Lower leg skin (tissue), 4 donors: ENCODE results near the gene JMJD1C. TPM values are rescaled to one million over a fixed set of nuclear protein-coding genes. Genes with fewer than 3 reads are reported as not detected.

ENCODE experiments used
- DNase-seq, 2 donors: peaks; one replicate each; pipeline ENCODE4 v3.0.0-alpha.2; 2019; ENCODE audit warnings: low spot score in 2 of 2
- H3K4me3 ChIP-seq: fragments of 200-600 bp; sonication (generic); 2 replicates; pipeline ENCODE4 v1.5.1; 2017; ENCODE audit warnings: mild to moderate bottlenecking, low read depth; ENCODE audit not compliant: poor library complexity, severe bottlenecking
- POLR2A ChIP-seq, 2 donors: fragments of 450-650 bp; IDR thresholded peaks; one replicate each; pipeline ENCODE4 v1.6.1; 2016 to 2017; ENCODE audit warnings: antibody characterized with exemption in 2 of 2, mild to moderate bottlenecking in 1 of 2, moderate library complexity in 1 of 2
- WGBS, 2 donors: methylation state at CpG; one replicate each; pipeline ENCODE4 v1.1.5; 2018; 5-methylcytosine and 5-hydroxymethylcytosine counted together
- intact Hi-C: fragments of 100-400 bp; cut with DNase I; formaldehyde crosslinking; loops from one replicate; pipeline ENCODE4 v1.15.0; 2023; ENCODE audit warnings: low total_unique reads
- total RNA-seq, 4 donors: library from RNA; depleted of rRNA; stranded (reverse); fragments of >200 nt; gene quantifications; one replicate each; pipeline ENCODE4 v1.1.0, GENCODE V29; 2016
- TF ChIP-seq, protein P1 (sequence below), 3 donors: fragments of 450-650 bp; IDR thresholded peaks; one replicate each; pipeline ENCODE4 v1.5.1; 2016; ENCODE audit warnings: antibody characterized with exemption in 3 of 3, mild to moderate bottlenecking in 3 of 3, moderate library complexity in 2 of 3

Gene JMJD1C
- total RNA-seq, 4 donors from 2014 or later = 82.0 to 92.5 (median 84.9) TPM

DNA sequence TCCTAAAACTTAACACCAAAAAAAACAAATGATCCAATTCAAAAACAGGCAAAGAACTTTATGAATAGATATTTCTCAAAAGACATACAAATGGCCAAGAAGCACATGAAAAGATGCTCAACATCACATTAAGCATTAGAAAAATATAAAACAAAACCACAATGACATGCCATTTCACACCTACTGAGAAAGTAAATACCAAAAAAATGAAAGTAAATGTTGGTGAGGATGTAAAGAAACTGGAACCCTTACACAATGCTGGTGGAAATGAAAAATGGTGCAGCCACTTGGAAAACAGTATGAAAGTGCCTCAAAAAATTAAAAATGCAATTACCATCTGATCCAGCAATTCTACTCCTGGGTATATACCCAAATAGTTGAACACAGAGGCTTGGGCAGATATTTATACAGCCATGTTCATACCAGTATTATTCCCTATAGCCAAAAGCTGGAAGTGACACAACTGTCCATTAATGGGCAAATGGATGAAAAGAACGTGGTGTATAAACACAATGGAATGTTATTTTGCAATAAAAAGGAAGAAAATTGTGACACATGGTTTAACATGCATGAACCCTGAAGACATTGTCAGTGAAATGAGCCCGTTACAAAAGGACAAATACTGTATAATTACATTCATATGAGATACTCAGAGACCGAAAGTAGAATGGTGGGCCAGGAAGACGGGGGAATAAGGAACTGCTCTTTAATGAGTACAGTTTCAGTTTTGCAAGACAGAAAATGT lies 89.0 kb downstream of the JMJD1C start:
- 58 to 69% methylated on average over 4 of the region's 4 CpGs for WGBS, 2 donors
- no peak overlapping the region for H3K4me3 ChIP-seq
- TF ChIP-seq, protein P1, sequence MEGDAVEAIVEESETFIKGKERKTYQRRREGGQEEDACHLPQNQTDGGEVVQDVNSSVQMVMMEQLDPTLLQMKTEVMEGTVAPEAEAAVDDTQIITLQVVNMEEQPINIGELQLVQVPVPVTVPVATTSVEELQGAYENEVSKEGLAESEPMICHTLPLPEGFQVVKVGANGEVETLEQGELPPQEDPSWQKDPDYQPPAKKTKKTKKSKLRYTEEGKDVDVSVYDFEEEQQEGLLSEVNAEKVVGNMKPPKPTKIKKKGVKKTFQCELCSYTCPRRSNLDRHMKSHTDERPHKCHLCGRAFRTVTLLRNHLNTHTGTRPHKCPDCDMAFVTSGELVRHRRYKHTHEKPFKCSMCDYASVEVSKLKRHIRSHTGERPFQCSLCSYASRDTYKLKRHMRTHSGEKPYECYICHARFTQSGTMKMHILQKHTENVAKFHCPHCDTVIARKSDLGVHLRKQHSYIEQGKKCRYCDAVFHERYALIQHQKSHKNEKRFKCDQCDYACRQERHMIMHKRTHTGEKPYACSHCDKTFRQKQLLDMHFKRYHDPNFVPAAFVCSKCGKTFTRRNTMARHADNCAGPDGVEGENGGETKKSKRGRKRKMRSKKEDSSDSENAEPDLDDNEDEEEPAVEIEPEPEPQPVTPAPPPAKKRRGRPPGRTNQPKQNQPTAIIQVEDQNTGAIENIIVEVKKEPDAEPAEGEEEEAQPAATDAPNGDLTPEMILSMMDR (IDR thresholded peaks at IDR 0.05) = no peak
- no peak for TF ChIP-seq POLR2A (IDR thresholded peaks at IDR 0.05)
- intact Hi-C loops = no loop called here
- no peak for DNase-seq

DNA sequence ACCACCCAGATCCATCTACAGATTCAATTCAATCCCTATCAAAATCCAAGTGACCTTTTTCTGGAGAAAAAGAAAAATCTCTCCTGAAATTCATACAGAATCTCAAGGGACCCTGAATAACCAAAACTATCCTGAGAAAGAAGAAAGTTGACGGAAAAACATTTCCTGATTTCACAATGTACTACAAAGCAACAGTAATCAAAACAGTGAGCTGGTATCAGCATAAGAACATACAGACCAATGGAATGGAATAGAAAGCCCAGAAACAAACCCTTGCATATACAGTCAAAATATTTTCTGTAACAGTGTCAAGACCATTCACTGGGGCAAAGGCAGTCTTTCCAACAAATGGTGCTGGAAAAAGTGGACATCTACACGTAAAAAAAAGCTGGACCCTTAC lies 89.9 kb downstream of the JMJD1C start:
- intact Hi-C loops = no loop called here
- TF ChIP-seq, protein P1 (IDR thresholded peaks at IDR 0.05) = no peak
- TF ChIP-seq POLR2A (IDR thresholded peaks at IDR 0.05) = no peak
- no peak overlapping the region for H3K4me3 ChIP-seq
- DNase-seq = no peak
- 73 to 86% methylated on average over 2 of the region's 2 CpGs for WGBS, 2 donors

DNA sequence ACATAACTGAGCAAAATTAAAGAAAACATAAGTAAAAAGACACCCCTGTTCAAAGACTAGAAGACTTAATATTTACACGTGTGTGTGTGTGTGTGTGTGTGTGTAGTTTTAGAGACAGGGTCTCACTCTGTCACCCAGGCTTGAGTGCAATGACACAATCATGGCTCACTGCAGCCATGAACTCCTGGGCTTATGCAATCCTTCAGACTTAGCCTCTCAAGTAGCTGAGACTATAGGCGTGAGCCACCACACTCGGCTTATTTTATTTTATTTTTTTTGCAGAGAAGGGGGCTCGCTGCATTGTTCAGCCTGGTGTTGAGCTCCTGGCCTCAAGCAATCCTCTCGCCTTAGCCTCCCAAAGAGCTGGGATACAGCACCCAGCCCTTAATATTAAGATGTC lies 90.3 kb downstream of the JMJD1C start:
- 84 to 85% methylated on average over 5 of the region's 5 CpGs for WGBS, 2 donors
- DNase-seq = no peak
- no peak overlapping the region for H3K4me3 ChIP-seq
- intact Hi-C loops = no loop called here
- no peak for TF ChIP-seq POLR2A (IDR thresholded peaks at IDR 0.05)
- TF ChIP-seq, protein P1 (IDR thresholded peaks at IDR 0.05) = no peak

DNA sequence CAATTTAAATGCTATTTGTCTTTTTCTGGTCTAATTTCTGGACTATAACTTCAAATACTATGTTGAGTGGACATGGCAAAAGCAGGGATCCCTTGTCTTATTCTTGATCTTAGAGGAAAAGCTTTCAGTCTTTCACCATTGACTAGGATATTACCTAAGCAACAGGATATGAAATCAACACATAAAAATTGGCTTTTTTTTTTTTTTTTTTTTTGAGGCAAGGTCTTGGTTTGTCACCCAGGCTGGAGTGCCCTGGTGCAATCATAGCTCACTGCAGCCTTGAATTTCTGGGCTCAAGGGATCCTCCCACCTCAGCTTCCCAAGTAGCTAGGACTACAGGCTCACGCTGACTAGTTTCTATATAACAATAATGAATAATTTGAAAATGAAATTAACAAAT lies 90.8 kb downstream of the JMJD1C start:
- H3K4me3 ChIP-seq = no peak overlapping the region
- WGBS, 2 donors = 100% methylated on average over 1 of the region's 1 CpG
- no peak for TF ChIP-seq POLR2A (IDR thresholded peaks at IDR 0.05)
- TF ChIP-seq, protein P1 (IDR thresholded peaks at IDR 0.05) = no peak
- intact Hi-C loops = no loop called here
- no peak for DNase-seq

DNA sequence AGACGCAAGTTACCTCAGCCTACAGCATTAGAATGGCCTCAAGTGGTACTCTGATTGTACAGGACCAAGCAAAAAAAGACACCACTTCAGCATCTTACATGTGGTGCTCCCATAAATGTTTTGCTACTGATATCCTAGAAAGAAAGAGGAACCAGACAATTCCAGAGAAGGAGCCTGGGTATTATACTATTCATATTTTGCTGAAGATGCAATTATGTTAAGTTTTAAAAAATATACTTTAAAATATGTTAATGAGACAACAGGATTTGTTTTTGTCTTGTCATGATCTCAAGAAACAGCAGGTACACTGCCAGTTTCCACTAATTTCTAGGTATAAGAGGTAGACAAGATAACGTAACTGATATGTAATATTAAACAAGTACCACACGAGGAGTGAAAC lies 92.6 kb downstream of the JMJD1C start:
- WGBS, 2 donors = 88 to 89% methylated on average over 3 of the region's 3 CpGs
- no peak for TF ChIP-seq POLR2A (IDR thresholded peaks at IDR 0.05)
- TF ChIP-seq, protein P1 (IDR thresholded peaks at IDR 0.05) = no peak
- no peak for DNase-seq
- intact Hi-C loops = no loop called here
- no peak overlapping the region for H3K4me3 ChIP-seq

DNA sequence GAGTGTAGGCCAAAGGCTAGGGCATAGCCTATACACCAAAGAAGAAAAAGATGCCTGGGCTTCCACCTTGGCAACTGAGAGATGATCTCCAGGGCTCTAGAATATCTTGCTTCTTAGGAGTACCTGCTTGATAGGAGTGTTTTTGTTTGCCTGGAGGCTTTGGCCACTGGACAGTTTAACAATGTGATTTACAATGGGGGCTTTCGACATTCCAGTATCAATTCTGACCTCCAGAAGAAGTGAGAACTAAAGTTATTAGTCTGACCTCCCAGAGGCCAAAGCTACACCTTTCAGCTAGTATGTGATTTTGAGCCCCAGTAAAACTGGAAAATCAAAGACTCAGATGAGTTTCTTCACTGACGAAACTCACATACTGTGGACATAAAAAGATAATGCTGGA lies 96.1 kb downstream of the JMJD1C start:
- H3K4me3 ChIP-seq = no peak overlapping the region
- no peak for DNase-seq
- WGBS, 2 donors = 98% methylated on average over 2 of the region's 2 CpGs
- no peak for TF ChIP-seq POLR2A (IDR thresholded peaks at IDR 0.05)
- TF ChIP-seq, protein P1 (IDR thresholded peaks at IDR 0.05) = no peak
- intact Hi-C loops = no loop called here
